Caco-2 (cell line): ENCODE results near the gene OOSP4A. TPM values are rescaled to one million over a fixed set of nuclear protein-coding genes. Genes with fewer than 3 reads are reported as not detected.
"Not testable (repeated sequence)": the region's sequence is repeated elsewhere in the genome, so short reads cannot be mapped to it uniquely, and the experiment has no call there.

Source experiments
- BruUV-seq: library from RNA; stranded (reverse); fragments of 400-500 nt; replicated peaks from 2 replicates; lab custom pipeline; 2021; lab: Mats Ljungman, UMichigan
- CTCF ChIA-PET: fragments of 300-600 bp; sonication (Branson Sonifier 250); formaldehyde crosslinking; loops from one replicate; lab custom pipeline; 2022; ENCODE audit warnings: antibody characterized with exemption; lab: Charles Lee
- POLR2A ChIA-PET: fragments of 300-600 bp; sonication (Branson Sonifier 250); formaldehyde crosslinking; loops from one replicate; lab custom pipeline; 2022; ENCODE audit warnings: antibody characterized with exemption; lab: Charles Lee
- DNase-seq, 2 experiments: peaks; one replicate each; pipeline versions ENCODE4 v3.0.0 to v3.0.0-alpha.2; 2020 to 2022
- H3K27me3 ChIP-seq: replicated peaks from 2 replicates; pipeline ENCODE4 v1.6.0; 2011; ENCODE audit warnings: low read length; ENCODE audit not compliant: control insufficient read depth, insufficient read depth
- H3K36me3 ChIP-seq: 2 replicates; pipeline ENCODE4 v1.5.1; 2011; ENCODE audit warnings: low read length; ENCODE audit not compliant: control insufficient read depth, insufficient read depth
- H3K4me1 ChIP-seq: fragments of 250-450 bp; sonication (Bioruptor Pico); 2 replicates; pipeline ENCODE4 v1.5.1; 2020; ENCODE audit warnings: mild to moderate bottlenecking
- H3K4me3 ChIP-seq: 2 replicates; pipeline ENCODE4 v1.5.1; 2011; ENCODE audit warnings: low read depth, mild to moderate bottlenecking, control low read depth, low read length
- H3K9me3 ChIP-seq: fragments of 250-450 bp; sonication (Bioruptor Pico); 2 replicates; pipeline ENCODE4 v1.5.1; 2020; ENCODE audit warnings: mild to moderate bottlenecking, moderate library complexity
- H3K27ac Mint-ChIP-seq: one replicate; pipeline ENCODE4 v1.8.0; 2022; ENCODE audit warnings: mixed read lengths; ENCODE audit not compliant: unreplicated experiment
- H3K27me3 Mint-ChIP-seq: one replicate; pipeline ENCODE4 v1.8.0; 2022; ENCODE audit warnings: mixed read lengths; ENCODE audit not compliant: insufficient read depth, unreplicated experiment
- H3K36me3 Mint-ChIP-seq: one replicate; pipeline ENCODE4 v1.8.0; 2022; ENCODE audit warnings: mild to moderate bottlenecking, mixed read lengths; ENCODE audit not compliant: insufficient read depth, unreplicated experiment
- H3K4me1 Mint-ChIP-seq: one replicate; pipeline ENCODE4 v1.8.0; 2022; ENCODE audit warnings: low read depth, mixed read lengths; ENCODE audit not compliant: unreplicated experiment
- H3K4me3 Mint-ChIP-seq: one replicate; pipeline ENCODE4 v1.8.0; 2022; ENCODE audit warnings: mild to moderate bottlenecking, moderate library complexity, mixed read lengths; ENCODE audit not compliant: unreplicated experiment
- H3K9me3 Mint-ChIP-seq: one replicate; pipeline ENCODE4 v1.8.0; 2022; ENCODE audit warnings: mixed read lengths; ENCODE audit not compliant: unreplicated experiment
- CTCF ChIP-seq, 2 experiments: fragments of 200-600 bp in 1 of 2; IDR thresholded peaks; 1 replicate in 1 of 2; 2 replicates in 1 of 2; pipeline versions ENCODE4 v1.5.1 to v1.8.0; 2011 to 2022; ENCODE audit warnings: antibody characterized with exemption in 1 of 2, control low read depth in 1 of 2, inconsistent platforms in 1 of 2, low read depth in 1 of 2, low read length in 1 of 2, mild to moderate bottlenecking in 1 of 2, moderate library complexity in 1 of 2; ENCODE audit not compliant: insufficient read depth in 1 of 2, severe bottlenecking in 1 of 2, unreplicated experiment in 1 of 2
- intact Hi-C: fragments of 100-400 bp; cut with micrococcal nuclease; formaldehyde crosslinking; loops from one replicate; pipeline ENCODE4 v1.10.0; 2022; ENCODE audit not compliant: unreplicated experiment
- total RNA-seq: library from RNA; stranded (reverse); gene quantifications from 2 replicates; pipeline ENCODE4 v1.2.3, GENCODE V29; 2022

OOSP4A gene
- total RNA-seq, 1 experiment from 2014 or later = not detected

GRCh38 chr11:59981106-59981770 is 17.4 kb downstream of the OOSP4A start:
- Mint-ChIP-seq H3K27ac (no peak overlapping the region), H3K36me3 (no peaks in the 10 kb centered on the region), H3K4me1 (peaks cover 7% of the 10 kb centered on the region), H3K4me3 (no peak overlapping the region), H3K9me3 (peaks cover 10% of the 10 kb centered on the region), H3K27me3 (peaks cover 2% of the 10 kb centered on the region)
- intact Hi-C loops = loop anchor here (10.0 kb wide), 1 partner anchor 64 kb away; the partner anchor contains the start of gene OOSP2
- Histone ChIP-seq H3K4me1 (no peaks in the 10 kb centered on the region), H3K9me3 (no peaks in the 10 kb centered on the region), H3K4me3 (no peak overlapping the region), H3K36me3 (no peaks in the 10 kb centered on the region), H3K27me3 (no peaks in the 10 kb centered on the region)
- DNase-seq = no peak
- POLR2A ChIA-PET = no interaction called here
- no peak for TF ChIP-seq CTCF (IDR thresholded peaks at IDR 0.05; ENCODE audit: insufficient read depth in 1 of 2, low read depth in 1 of 2, low read length in 1 of 2, severe bottlenecking in 1 of 2, unreplicated experiment in 1 of 2)
- CTCF ChIA-PET = no interaction called here
- no TSS peak for BruUV-seq

GRCh38 chr11:59982037-59982436 is 18.2 kb downstream of the OOSP4A start:
- H3K4me1 ChIP-seq, H3K4me3 ChIP-seq, H3K27me3 ChIP-seq, CTCF ChIA-PET, POLR2A ChIA-PET, H3K27ac Mint-ChIP-seq, H3K9me3 Mint-ChIP-seq, H3K4me1 Mint-ChIP-seq, BruUV-seq, DNase-seq, H3K36me3 ChIP-seq, H3K4me3 Mint-ChIP-seq, H3K27me3 Mint-ChIP-seq, H3K36me3 Mint-ChIP-seq, H3K9me3 ChIP-seq: not testable (repeated sequence)
- intact Hi-C loops = loop anchor here (10.0 kb wide), 1 partner anchor 63 kb away; the partner anchor contains the start of gene OOSP2

GRCh38 chr11:59983212-59983611 is 19.4 kb downstream of the OOSP4A start:
- H3K4me1 Mint-ChIP-seq = peaks cover 7% of the 10 kb centered on the region
- H3K27me3 Mint-ChIP-seq = peaks cover 2% of the 10 kb centered on the region
- Histone ChIP-seq H3K4me1 (no peaks in the 10 kb centered on the region), H3K9me3 (no peaks in the 10 kb centered on the region), H3K4me3 (no peak overlapping the region), H3K27me3 (no peaks in the 10 kb centered on the region), H3K36me3 (no peaks in the 10 kb centered on the region)
- H3K9me3 Mint-ChIP-seq = peaks cover 10% of the 10 kb centered on the region
- no peak for DNase-seq
- intact Hi-C loops = loop anchor here (10.0 kb wide), 1 partner anchor 62 kb away; the partner anchor contains the start of gene OOSP2
- TF ChIP-seq CTCF (IDR thresholded peaks at IDR 0.05; ENCODE audit: insufficient read depth in 1 of 2, low read depth in 1 of 2, low read length in 1 of 2, severe bottlenecking in 1 of 2, unreplicated experiment in 1 of 2) = no peak
- ChIA-PET CTCF (no interaction called here), POLR2A (no interaction called here)
- no TSS peak for BruUV-seq
- no peaks in the 10 kb centered on the region for H3K36me3 Mint-ChIP-seq
- H3K4me3 Mint-ChIP-seq = no peak overlapping the region
- no peak overlapping the region for H3K27ac Mint-ChIP-seq
